ENCODE results near the gene RXFP2.

DNA sequence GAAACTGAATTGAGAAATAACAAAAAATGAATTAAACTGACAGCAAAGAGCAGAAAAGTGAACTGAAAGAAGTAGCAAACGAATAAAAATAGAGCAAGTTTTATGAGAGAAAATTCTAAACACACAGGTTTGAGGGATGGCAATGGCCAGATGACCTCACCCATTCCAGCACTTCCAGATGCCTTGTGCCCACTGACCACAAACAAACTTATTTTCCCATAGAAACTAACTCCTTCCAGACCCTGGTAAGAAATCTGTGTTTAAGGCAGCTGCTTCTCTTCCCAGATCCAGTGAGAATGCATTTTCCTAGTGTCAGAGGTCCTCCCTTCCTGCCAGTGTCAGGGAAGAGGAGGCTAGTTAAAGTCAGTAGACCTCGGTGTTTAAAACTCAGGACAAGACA lies 51.7 kb downstream of the RXFP2 start:
- TF ChIP-seq RFX5 (IDR thresholded peaks at IDR 0.05; ENCODE audit: low read length) (no peak), NFIC (IDR thresholded peaks at IDR 0.05; ENCODE audit: borderline replicate concordance) (no peak), RAD21 (IDR thresholded peaks at IDR 0.05; ENCODE audit: low read length) (no peak), JUND (IDR thresholded peaks at IDR 0.05) (no peak), POLR2AphosphoS5 (IDR thresholded peaks at IDR 0.05; ENCODE audit: low read depth, low read length) (no peak), FOXJ3 (CRISPR knock-in tag; IDR thresholded peaks at IDR 0.05) (no peak)

All from SK-N-SH (cell line).